Stimulated activated naive CD4-positive, alpha-beta T cell (primary cell): ENCODE measurements around the gene SP6.

Source experiments
- DNase-seq, 6 experiments: peaks; one replicate each; lab custom pipeline; 2025; lab: John Stamatoyannopoulos, UW

The SP6 gene

DNA sequence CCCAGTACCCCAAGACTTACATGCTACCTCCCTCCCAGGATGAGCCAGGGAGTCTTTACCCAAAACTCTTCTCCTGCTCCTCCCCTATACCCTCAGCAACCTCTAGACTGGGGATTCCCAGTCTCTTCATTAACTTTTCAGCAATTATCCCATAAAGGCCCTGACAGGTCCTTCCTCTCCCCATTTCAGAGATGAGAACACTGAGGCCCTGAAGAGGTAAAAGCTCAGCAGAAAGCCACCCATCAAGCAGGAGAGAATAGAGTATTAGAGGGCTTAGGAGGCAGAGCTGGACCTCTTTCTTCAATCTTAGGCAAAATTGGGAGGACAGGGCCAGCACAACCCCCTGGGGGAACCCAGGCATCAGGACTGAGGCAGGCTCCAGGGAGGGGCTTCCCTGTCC is 5.9 kb upstream of the SP6 start:
- no peak for DNase-seq

DNA sequence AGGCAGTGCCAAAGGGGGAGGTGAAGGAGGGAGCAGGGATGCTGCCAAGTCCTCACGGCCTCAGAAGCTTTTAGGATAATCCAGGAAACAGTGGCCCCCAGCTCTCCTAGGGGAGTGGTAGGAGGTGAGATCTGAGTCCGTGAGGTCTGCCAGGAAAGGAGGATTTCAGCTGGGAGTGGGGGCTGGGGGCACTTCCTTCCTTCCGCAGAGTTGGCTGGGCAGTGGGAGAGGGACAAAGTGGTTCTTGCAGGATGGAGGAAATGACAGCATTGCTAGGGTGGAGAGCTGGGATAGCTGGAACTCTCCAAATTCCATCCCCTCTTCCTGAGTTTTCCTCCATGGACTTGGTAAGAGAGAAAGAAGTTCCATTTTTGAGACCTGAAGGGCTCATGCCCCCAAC is 4.8 kb upstream of the SP6 start:
- DNase-seq: no peak

DNA sequence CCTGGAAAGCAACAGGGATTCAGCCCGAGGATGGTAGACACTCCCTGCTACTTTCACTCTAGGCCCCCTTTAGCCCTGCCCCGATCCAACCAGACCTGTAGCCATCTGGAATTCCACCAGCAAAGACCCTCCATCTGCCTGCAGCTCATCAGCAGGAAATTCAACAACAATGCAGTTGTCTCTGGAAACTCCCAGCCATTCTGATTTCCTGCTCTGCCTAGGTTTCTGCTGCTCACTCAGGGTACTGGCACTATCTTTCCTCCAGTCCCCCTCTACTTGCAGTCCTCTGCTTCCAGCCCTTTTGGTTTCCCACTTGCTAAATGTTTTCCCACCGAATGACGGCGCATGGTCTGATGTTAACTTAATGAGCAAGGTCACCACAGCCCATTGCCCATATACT is 2.7 kb upstream of the SP6 start:
- DNase-seq: no peak

DNA sequence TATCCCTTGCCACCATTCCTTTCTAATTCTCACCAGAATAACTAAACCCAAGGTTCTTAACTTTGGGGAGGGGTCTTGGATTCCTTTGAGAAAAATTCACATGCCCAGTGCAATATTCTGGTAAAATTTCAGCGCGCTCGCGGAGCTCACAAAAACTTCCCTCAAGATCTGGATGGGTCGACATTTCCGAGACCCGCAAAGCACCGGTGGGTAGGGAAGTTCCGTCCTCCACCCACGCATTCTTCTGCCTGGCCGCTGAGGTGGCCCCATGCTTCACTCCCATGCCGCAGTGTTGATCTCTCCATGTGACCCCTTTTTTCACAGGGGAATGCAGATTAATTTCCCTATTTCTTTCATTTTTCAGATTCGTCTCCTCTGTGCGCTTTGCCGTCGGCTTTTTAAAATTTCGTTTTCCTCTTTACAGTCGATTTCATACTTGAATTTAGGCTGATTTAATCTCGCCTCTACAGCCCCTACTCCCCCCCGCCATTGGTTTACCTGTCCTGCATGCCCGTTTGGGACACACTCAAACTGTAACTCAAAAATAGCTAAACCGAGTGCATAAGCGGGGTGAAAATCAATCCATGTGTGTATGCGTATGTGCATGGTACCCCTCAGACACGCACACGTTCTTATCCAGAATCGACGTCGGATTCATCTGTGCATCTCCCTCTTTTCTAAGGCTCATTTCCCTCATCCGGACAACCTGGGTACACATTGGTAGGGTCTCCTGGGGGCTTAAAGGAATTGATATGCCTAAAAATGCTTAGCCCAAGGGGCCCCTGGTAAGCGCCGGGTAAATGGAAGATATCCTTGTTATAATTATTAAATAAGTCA is 1.4 kb upstream of the SP6 start:
- DNase-seq: no peak

DNA sequence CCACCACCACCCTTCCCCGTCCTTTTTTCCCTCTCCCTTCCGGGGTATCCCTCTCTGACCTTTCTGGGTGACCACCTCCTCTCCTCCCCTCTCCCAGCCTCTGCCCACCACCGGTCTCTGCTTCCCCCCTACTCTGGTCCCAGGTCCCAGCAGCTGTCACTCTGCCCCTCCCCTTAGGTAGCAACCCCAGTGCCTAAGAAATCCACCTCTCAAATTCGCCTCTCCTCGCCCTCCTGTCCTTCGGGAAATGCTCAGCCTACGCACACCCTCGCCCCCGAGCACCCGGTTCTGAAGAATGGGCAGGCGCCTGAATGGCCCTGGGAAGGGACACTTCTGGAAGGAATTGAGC is 775 bp upstream of the SP6 start:
- no peak for DNase-seq

DNA sequence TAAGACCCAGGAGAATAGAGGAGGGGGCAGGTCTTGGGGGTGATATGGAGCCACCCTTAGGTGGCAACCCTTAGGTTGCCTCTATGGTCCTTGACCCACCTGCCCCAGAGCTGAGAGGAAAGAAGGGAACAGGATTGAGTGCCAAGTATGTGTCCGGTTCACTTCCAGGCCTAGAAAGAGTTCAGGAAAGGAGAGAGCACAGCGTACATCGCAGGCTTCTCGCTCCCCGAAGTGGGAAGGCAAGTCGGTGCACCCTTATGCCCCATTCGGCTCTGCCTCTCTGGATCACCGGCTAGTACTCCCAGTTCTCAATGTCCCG is 631 bp downstream of the SP6 start:
- no peak for DNase-seq

DNA sequence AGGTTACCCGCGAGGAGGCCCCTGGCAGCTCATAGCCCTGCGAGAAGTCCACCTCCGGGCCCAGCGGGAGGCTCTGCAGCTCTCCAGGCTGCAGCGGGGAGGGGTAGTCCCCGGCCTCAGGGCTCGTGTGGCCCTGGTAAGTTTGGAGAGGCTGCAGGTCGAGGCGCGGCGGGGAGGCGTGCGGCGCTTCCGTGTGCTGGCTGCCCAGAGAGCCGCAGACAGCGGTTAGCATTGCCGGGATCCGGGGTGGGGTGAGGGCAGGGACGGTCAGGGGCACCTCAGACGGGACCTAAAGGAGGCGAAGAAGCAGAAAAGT is 2.8 kb downstream of the SP6 start:
- no peak for DNase-seq

DNA sequence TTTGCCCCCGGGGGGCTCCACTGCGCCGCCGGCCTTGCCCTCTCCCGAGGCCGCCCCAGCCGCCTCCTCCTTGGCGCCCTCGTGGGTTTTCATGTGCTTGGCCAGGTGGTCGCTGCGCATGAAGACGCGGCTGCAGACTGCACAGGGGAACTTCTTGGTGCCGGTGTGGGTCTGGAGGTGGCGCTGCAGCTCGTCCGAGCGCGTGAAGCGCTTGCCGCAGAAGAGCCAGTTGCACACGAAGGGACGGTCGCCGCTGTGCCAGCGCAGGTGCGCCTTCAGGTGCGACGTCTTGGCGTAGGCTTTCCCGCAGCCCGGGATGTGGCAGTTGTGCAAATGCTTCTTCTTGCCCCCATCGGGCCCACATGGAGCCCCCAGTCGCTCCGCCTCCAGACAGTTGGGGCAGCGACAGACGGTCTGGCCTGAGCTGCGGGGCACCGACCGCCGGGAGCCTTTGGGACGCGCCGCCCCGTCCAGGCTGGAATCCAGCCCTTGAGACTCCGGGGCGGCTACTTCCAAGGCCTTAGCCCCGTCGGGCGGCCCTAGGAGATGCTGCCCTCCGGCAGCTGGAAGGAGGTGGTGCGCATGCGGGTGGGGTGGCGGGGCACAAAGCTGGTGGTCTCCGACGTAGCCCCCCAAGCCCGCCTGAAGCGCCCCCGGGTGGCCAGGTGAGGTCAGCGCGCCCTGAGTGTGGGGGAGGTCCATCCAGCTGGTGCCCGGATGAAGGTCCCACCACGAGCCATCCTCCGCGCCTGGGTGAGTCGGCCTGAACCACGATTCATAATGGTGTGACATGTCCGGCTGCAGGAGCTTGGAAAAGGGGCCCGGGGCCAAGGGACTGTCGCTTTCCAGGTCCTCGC is 3.4 kb downstream of the SP6 start:
- DNase-seq: peak in 3 of 6 experiments; percentile 13 to 20 (median 18)

DNA sequence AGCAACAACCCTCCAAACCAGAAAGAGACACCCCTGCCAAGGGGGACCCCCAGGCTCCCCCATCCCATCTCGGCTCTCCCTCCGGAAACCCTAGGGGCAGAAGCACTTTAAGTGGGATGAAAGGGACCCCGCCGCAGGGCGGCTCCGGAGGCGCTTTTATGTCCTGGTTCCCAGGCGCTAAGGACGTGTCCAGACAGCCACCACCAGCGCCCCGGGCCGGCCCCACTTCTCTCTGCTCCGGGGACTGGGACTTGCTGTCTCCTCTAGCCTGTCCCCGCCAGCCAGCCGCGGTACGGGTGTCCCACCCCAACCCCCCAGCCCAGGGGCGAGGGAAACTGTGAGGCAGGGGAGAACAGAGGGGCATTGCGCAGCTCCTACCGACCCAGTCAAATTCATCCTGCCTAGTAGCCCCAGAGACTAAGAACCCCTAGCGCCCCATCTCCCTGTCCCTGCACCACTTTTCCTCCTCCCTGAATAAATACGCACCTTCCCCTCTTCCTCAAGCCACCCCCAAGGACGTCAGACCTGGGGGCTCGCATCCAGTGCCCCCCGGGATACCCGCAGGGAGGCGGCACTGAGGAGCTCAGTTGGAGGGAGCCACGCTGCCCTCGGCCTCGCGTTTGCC is 4.1 kb downstream of the SP6 start:
- DNase-seq: peak in 1 of 6 experiments; percentile 13

DNA sequence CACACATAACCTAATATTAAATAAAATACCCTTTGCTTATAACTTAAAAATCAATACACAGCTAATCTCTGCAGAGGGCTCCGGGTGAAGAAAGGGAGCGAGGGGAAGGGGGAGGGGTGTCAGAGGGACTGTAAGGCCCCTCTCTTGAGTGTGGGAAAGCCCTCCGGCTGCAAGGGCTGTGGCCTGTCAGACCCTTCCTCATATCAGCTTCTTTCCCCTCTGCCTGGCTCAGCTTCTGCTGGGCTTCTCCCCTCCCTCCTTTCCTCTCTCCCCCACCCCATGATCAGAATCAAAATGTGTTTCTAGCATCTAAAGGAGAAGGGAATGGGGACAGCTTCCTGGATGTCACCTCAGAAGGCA is 5.3 kb downstream of the SP6 start:
- no peak for DNase-seq

DNA sequence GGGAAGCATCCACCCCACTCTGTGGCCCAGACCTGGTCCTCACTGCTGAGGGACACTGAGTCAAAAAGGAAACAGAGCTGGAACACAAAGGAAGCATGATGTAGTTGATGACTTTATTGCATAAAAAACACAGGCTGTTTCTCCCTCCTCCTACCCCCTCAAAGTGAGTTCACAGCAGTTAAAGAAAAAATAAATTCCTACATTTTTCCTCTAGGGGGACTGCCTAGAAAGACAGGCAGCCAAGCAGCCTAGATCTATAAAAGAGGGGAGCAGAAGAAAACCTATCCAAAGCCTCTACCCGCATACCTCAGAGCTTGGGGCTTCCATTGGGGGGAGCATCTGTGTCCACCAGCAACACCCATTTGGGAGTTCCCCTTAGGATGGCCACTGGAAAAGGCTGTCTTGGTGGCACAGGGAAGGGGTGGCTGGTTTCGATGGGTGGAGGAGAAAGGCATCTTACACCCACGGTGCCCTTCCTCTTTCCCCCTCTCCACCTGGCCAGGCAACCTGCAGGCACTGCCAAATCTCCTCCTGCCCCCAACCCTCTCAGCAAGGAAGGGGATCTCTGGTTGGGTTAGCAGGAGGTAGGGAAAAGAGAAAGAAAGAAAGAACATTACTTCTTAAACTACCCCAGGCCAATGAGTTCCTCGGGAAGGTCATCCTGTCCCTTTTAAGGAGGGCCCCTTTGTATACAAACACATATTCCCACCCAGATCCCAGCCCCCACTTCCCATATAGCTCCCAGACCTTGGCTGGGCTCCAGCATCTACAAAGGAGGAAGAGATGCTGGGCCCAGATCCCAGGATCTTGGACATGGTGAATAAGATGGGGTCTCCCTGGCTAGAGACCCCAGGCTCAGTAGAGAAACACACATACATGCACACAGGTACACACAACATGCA is 5.9 kb downstream of the SP6 start:
- DNase-seq: no peak

DNA sequence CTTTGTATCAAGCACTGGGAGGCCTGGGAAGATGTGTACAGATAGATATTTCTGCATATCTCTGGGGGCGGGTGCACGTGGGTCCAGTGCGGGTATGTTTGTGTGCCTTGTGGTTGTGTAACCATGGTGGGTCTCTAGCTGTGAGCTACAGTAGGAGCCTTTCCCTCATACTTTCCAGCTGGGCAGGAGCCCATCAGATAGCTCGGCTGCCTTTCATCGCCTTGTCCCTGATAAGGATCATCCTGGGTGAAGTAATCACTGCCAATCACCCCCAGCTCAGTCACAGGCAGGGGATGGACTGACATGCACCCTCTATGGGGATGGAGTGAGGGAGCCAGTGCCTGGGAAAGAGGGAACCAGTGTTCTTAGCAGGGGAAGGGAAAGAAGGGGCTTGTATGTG is 6.7 kb downstream of the SP6 start:
- DNase-seq: no peak

DNA sequence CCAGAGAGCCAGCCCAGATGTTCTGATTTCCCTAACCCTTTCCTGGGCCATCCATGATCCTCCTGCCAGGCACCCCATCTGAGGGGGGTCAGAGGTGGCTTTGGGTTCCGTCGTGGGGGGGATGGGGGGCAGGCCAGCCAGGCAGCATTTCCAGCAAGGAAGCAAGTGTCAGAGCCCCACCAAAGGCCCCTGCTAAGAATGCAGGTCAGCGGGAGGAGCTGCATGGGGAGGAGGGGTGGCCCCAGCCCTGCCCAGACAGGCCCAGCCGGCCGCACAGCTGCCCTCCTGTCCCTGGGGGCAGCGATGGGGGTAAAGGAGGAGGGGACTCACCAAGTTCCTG is 7.6 kb downstream of the SP6 start:
- no peak for DNase-seq

DNA sequence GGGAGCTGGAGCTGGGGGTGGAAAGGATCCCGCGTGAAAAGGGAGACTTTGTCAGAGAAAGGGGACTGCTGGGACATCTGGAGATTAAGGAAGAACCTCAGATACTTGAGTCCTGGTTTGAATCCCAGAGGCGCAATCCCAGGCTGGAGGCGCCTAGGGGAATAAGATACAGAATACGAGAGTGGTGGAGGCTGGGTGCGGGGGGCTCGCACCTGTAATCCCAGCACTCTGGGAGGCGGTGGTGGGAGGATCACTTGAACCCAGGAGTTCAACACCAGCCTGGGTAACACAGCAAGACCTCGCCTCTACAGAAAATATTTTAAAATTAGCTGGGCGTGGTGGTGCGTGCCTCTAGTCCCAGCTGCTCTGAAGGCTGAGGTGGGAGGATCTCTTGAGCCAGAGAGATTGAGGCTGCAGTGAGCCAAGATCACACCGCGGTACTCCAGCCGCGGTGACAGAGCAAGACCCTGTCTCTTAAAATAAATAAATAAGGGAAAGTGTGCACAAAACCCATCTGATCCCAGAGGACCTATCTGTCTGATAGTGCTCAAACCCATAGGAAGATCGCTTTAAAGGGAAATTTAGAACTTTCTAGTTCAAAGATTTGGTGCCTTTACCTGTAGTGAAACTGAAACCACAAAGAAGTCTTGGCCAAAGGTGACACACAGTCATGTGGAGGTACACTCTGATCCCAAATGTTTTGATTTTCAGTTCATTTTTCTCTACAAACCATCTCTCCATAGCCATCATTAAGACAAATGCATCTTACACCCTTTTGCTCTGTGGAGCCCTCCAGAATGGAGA is 9.3 kb downstream of the SP6 start:
- no peak for DNase-seq

DNA sequence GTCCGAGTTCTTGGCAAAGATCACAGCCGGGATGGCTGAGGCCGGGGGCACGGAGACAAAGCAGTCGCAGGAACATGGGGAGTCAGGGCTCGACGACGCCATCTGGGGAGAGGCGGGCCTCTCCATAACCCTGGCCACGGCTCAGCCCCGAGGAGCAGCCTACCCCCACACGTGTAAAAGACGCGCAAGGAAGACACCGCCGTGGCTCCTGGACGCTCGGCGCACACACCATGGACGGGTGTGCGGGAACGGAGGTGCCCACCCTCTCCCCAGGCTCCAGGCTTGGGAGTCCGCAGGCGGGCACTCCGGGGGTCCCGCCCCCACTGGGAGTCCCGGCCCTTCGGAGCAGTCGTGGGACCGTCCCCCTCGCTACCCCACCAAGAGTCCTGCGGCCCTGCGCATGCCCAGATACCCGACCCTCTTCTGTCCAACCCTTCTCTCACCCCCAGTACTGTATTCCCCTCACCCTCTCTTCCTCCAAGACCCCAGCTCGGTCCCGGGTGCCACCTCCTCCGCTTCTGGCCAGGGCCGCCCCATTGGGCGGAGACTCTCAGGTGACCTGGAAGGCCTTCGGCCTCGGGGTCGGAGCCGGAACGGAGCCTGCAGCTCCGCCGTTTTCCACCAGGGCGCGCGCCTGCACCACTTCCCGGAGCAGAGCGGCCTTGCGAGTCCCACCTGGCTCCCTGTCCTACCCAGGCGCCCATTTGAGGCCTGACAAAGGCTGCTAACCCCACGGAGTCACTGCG is 10.0 kb downstream of the SP6 start, which contains the start of gene SCRN2:
TSS of gene SCRN2 (minus strand) at position 532 of the 746 bp plus-strand sequence. CDS start at position 102, 430 bp downstream.
- peak; percentile 54 to 84 (median 76) for DNase-seq

DNA sequence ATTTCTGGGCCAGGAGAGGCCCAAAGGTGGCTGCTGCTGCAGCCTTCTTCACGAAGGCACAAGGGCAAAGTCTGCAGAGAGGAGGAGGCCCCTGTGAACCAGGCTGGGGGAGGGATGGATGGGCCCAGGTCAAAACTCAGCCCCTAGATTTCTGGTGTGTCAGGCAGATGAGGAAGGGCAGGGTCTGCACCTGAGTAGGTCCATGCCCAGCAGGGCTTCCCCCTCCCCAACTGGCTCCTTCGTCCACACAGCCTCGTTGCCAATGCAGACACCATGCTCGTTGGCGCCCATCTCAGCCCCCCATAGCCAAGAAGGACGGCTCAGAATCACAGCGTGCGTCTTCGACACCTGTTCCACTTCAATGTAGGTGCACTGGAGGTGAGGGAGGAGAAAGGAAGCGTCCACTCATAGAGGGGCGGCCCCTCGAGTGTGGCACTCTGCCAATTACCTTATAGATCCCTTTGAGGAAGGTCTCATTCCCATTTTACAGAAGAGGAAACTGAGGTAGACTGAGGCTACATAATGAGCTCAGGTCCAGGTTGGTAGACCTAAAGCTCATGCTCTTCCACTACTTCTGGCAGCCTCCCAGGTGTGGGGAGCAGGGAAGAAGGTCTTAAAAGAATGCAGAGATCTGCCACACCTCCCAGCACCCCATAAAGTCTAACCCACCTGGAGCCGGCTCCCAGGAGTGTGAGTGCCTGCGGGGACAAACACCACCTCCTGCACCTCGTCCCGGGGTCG is 10.8 kb downstream of the SP6 start:
- no peak for DNase-seq

DNA sequence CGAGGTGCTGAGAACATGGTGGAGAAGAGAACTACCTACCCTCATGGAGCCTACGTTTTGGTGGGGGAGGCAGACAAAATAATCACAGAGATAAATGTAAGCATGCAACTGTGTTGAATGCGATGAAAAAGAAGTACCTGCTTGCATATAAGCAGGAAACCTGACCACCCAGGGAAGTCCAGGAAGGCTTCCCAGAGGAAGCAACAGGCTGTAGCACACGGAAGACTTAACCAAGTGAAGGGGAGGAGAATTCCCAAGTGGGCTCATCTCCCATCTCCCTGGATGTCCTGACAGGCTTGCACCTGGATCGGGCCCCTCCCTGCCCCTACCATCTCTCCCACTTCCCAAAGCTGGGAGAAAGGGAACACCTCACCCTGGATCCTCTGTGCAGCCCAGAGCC is 11.9 kb downstream of the SP6 start:
- no peak for DNase-seq

DNA sequence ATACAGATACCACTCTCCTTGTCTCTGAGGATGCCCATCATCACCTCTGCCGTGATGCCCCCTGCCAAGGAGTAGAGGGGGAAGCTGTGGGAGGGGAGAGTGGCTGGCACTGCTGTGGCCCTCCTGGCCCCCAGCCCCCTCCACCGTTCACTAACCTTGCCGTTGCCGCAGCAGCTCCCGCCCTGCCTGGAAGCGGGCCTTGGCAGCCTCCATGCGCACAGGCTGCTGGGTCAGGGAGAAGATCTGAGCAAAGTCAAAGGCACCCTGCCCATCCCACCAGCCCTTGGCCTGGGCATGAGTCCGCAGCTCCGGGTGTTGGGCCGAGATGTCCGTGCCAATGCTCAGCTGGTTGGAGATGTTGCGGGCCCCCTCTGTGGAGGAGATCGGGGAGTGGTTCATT is 12.3 kb downstream of the SP6 start:
- DNase-seq: no peak

DNA sequence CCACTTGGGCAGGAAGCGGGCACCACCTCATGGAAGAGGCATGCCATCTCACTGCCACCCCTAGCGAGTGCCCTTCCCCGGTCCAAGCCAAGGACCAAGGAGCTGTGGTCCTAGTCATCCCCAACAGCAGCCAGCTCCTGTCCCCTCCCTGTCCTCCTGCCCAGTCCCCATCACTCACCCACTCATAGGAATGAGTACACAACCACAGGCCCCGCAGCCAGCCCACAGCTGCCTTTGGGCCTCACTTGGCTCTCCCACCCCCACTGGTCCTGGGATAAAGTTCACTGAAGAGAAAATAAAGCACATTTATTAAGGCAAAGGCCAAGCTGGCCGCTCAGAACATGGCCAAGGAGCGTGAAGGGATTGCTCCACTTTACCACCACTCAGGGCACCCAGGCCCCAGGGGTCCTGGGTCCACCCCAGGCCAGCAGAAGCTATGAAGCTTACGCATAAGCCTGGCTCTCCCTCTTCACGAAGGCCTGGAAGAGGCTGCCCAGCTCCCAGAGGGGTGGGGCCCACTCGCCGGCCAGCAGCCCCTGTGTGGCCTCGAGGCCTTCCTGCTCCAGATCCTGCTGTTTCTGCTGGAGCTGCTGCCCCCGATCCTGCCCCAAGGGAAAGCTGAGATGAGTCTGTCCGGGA is 13.4 kb downstream of the SP6 start:
- no peak for DNase-seq

DNA sequence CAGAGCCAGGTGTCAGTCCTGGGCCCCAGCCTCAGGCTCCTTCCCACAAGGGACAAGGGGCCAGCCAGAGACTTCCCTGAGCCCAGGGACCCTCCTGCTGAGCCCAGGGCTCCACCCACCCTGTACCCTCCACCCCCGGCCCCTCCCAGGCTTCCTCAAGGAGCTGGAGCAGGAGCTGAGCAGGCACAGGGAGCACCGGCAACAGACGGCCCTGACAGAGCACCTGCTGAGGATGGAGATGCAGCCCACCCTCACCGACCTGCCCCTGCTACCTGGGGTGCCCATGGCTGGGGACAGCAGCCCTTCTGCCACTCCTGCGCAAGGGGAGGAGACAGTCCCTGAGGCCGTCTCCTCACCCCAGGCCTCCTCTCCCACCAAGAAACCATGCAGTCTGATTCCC is 14.4 kb downstream of the SP6 start:
- DNase-seq: no peak
